Left lung (tissue), 10 donors: ENCODE results near the gene ACTA2. TPM values are rescaled to one million over a fixed set of nuclear protein-coding genes. Genes with fewer than 3 reads are reported as not detected.

Experiments
- ATAC-seq: fragments of 200-7000 bp; cut with Tn5 transposase; one replicate; pipeline ENCODE4 v1.9.1; 2020; ENCODE audit warnings: moderate library complexity
- DNase-seq, 4 donors: peaks; one replicate each; pipeline ENCODE4 v3.0.0-alpha.2; 2013 to 2020
- H3K27ac ChIP-seq, 2 donors: fragments of 200-600 bp; sonication (generic) in 1 of 2; one replicate each; pipeline versions ENCODE4 v1.5.0 to v1.8.0; 2020 to 2021
- H3K27me3 ChIP-seq, 2 donors: fragments of 200-600 bp; sonication (generic) in 1 of 2; one replicate each; pipeline versions ENCODE4 v1.5.0 to v1.8.0; 2020 to 2021
- H3K36me3 ChIP-seq, 2 donors: fragments of 200-600 bp; sonication (generic) in 1 of 2; one replicate each; pipeline versions ENCODE4 v1.5.0 to v1.8.0; 2020 to 2021
- H3K4me1 ChIP-seq, 2 donors: fragments of 200-600 bp; one replicate each; pipeline ENCODE4 v1.8.0; 2021
- H3K4me3 ChIP-seq, 2 donors: fragments of 200-600 bp; sonication (generic) in 1 of 2; one replicate each; pipeline versions ENCODE4 v1.5.0 to v1.8.0; 2020 to 2021; ENCODE audit warnings: mild to moderate bottlenecking in 1 of 2
- H3K9me3 ChIP-seq, 2 donors: fragments of 200-600 bp; sonication (generic) in 1 of 2; one replicate each; pipeline versions ENCODE4 v1.5.0 to v1.8.0; 2020 to 2021
- intact Hi-C, 2 donors: fragments of 100-400 bp; cut with DNase I; formaldehyde crosslinking; loops; one replicate each; pipeline versions ENCODE4 v1.11.2 to v1.14.2; 2022
- polyA plus RNA-seq, 6 donors: library from polyadenylated mRNA; unstranded; fragments of 120-200 nt; gene quantifications; one replicate each; pipeline ENCODE4 v1.2.1, GENCODE V29; 2013; ENCODE audit not compliant: insufficient read length in 6 of 6
- total RNA-seq, 2 donors: library from RNA; stranded (reverse); fragmentation: NEBNext Ultra II Directional; extraction: Animal tissue kit (Norgen Biotek cat#: 25700); gene quantifications; one replicate each; pipeline ENCODE4 v1.2.1, GENCODE V29; 2021
- TF ChIP-seq, protein P1 (sequence below), 2 donors: fragments of 200-600 bp; sonication (generic) in 1 of 2; IDR thresholded peaks; one replicate each; pipeline versions ENCODE4 v1.5.0 to v1.8.0; 2021; ENCODE audit warnings: antibody characterized with exemption in 2 of 2
- donor health status: DM: no; HTN: yes; CAD: no.
- donor health status: DM: no; HTN: no; CAD: no.

The ACTA2 gene
- total and polyA plus RNA-seq, 8 donors: 415 to 612 (median 495) TPM

GRCh38 chr10:88964869-88965415 is 12.4 kb upstream of the ACTA2 start:
- DNase-seq (no peak), ATAC-seq (no peak)
- Histone ChIP-seq H3K27me3 (no peaks in the 10 kb centered on the region), H3K36me3 (no peaks in the 10 kb centered on the region), H3K4me3 (no peak overlapping the region), H3K4me1 (peaks cover 3 to 9% of the 10 kb centered on the region in 2 donors), H3K27ac (no peak overlapping the region), H3K9me3 (no peaks in the 10 kb centered on the region)
- TF ChIP-seq, protein P1, sequence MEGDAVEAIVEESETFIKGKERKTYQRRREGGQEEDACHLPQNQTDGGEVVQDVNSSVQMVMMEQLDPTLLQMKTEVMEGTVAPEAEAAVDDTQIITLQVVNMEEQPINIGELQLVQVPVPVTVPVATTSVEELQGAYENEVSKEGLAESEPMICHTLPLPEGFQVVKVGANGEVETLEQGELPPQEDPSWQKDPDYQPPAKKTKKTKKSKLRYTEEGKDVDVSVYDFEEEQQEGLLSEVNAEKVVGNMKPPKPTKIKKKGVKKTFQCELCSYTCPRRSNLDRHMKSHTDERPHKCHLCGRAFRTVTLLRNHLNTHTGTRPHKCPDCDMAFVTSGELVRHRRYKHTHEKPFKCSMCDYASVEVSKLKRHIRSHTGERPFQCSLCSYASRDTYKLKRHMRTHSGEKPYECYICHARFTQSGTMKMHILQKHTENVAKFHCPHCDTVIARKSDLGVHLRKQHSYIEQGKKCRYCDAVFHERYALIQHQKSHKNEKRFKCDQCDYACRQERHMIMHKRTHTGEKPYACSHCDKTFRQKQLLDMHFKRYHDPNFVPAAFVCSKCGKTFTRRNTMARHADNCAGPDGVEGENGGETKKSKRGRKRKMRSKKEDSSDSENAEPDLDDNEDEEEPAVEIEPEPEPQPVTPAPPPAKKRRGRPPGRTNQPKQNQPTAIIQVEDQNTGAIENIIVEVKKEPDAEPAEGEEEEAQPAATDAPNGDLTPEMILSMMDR (IDR thresholded peaks at IDR 0.05): no peak
- intact Hi-C loops: no loop called here

- Histone ChIP-seq H3K4me1 (peaks cover 3 to 9% of the 10 kb centered on the region in 2 donors), H3K27me3 (no peaks in the 10 kb centered on the region), H3K4me3 (no peak overlapping the region), H3K27ac (no peak overlapping the region), H3K9me3 (no peaks in the 10 kb centered on the region), H3K36me3 (no peaks in the 10 kb centered on the region)
- DNase-seq (no peak), ATAC-seq (no peak)
- TF ChIP-seq, protein P1 (IDR thresholded peaks at IDR 0.05): no peak
- intact Hi-C loops: no loop called here
Observed at GRCh38 chr10:88964360-88964759, 11.8 kb upstream of the ACTA2 start.

DNA sequence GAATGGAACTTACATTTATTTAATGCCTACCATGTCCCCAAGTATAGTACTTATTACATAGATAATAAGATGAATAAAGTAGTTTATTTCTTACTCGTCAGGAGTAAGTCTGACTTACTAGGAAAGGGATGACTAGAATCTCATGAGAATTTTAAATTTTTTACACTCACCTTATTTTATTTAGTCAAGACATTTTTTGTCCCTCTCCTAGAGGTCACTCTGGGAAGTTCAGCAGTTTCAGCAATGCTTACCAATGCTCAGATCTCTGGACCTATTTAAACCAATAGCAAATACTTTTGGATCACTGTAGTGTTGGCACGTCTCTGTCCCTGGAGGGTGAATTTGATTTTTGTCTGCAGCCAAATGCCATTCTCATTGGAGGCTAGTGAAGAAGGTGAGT is 10.7 kb upstream of the ACTA2 start:
- DNase-seq: no peak
- Histone ChIP-seq H3K36me3 (no peaks in the 10 kb centered on the region), H3K9me3 (no peaks in the 10 kb centered on the region), H3K27me3 (no peaks in the 10 kb centered on the region), H3K27ac (no peak overlapping the region), H3K4me1 (peaks cover 3 to 9% of the 10 kb centered on the region in 2 donors), H3K4me3 (no peak overlapping the region)
- ATAC-seq: no peak
- TF ChIP-seq, protein P1 (IDR thresholded peaks at IDR 0.05): no peak
- intact Hi-C loops: no loop called here

DNA sequence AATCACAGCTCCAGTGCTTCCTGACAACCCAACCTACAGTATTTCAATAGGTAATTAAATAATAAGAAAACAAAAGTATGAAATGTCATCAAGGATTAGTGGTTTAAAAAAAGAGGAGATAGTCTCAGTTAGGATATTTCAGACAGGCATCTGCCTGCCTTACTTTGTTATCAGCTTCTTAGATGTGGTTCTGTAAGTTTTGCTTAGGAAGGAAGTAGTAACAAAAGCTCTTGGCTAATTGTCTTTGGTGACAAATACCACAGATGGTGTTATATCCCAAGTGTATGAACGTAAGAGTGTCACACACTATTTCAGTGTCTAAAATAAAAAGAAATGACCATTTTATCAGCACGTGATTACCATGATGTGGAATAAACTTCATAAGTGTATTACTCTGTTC is 9.8 kb upstream of the ACTA2 start:
- peaks cover 3 to 7% of the 10 kb centered on the region in 2 donors for H3K4me1 ChIP-seq
- intact Hi-C loops: no loop called here
- H3K27me3 ChIP-seq: no peaks in the 10 kb centered on the region
- no peaks in the 10 kb centered on the region for H3K36me3 ChIP-seq
- H3K27ac ChIP-seq: no peak overlapping the region
- TF ChIP-seq, protein P1 (IDR thresholded peaks at IDR 0.05): no peak
- no peaks in the 10 kb centered on the region for H3K9me3 ChIP-seq
- no peak overlapping the region for H3K4me3 ChIP-seq
- ATAC-seq: no peak
- DNase-seq: no peak

- Histone ChIP-seq H3K4me3 (no peak overlapping the region), H3K9me3 (no peaks in the 10 kb centered on the region), H3K36me3 (no peaks in the 10 kb centered on the region), H3K4me1 (peaks cover 0 to 3% of the 10 kb centered on the region in 2 donors), H3K27me3 (no peaks in the 10 kb centered on the region), H3K27ac (no peak overlapping the region)
- peak; percentile 38 for ATAC-seq
- DNase-seq: no peak
- TF ChIP-seq, protein P1 (IDR thresholded peaks at IDR 0.05): no peak
- intact Hi-C loops: no loop called here
Observed at GRCh38 chr10:88961266-88961665, 8.7 kb upstream of the ACTA2 start.
